HG03159 (cell line): ENCODE measurements around the gene PPP2R5C.

ENCODE experiments used
- ATAC-seq: cut with Tn5 transposase; IDR thresholded peaks from one replicate; pipeline ENCODE4 v1.9.1; 2021; ENCODE audit warnings: mild to moderate bottlenecking, moderate library complexity; ENCODE audit not compliant: unreplicated experiment

Gene PPP2R5C

GRCh38 chr14:101859958-101860357 lies 98.4 kb downstream of the PPP2R5C start:
- ATAC-seq, result no peak

- no peak for ATAC-seq
Observed at GRCh38 chr14:101861464-101861863, 100.0 kb downstream of the PPP2R5C start.

- ATAC-seq, result no peak
Observed at GRCh38 chr14:101862177-101862576, 100.7 kb downstream of the PPP2R5C start.

GRCh38 chr14:101862711-101863110 lies 101.2 kb downstream of the PPP2R5C start:
- ATAC-seq, result no peak

GRCh38 chr14:101865288-101865687 lies 103.8 kb downstream of the PPP2R5C start:
- no peak for ATAC-seq

GRCh38 chr14:101867854-101868253 lies 106.3 kb downstream of the PPP2R5C start:
- ATAC-seq, result no peak

- ATAC-seq, result no peak
Observed at GRCh38 chr14:101869217-101869616, 107.7 kb downstream of the PPP2R5C start.

- no peak for ATAC-seq
Observed at GRCh38 chr14:101870273-101870939, 108.9 kb downstream of the PPP2R5C start.

- no peak for ATAC-seq
Observed at GRCh38 chr14:101872346-101872745, 110.8 kb downstream of the PPP2R5C start.

- no peak for ATAC-seq
Observed at GRCh38 chr14:101873076-101873825, 111.7 kb downstream of the PPP2R5C start.

GRCh38 chr14:101873991-101874390 lies 112.5 kb downstream of the PPP2R5C start:
- no peak for ATAC-seq

- ATAC-seq, result no peak
Observed at GRCh38 chr14:101875041-101875726, 113.7 kb downstream of the PPP2R5C start.

- ATAC-seq, result peak; percentile 39
Observed at GRCh38 chr14:101875727-101876554, 114.4 kb downstream of the PPP2R5C start.

GRCh38 chr14:101876555-101876938 lies 115.0 kb downstream of the PPP2R5C start:
- ATAC-seq, result peak; percentile 91

GRCh38 chr14:101877766-101878165 lies 116.3 kb downstream of the PPP2R5C start:
- ATAC-seq, result no peak

- no peak for ATAC-seq
Observed at GRCh38 chr14:101878211-101878821, 116.8 kb downstream of the PPP2R5C start.

- ATAC-seq, result no peak
Observed at GRCh38 chr14:101878822-101879528, 117.5 kb downstream of the PPP2R5C start.

GRCh38 chr14:101879529-101880336 lies 118.2 kb downstream of the PPP2R5C start:
- no peak for ATAC-seq

GRCh38 chr14:101881426-101881825 lies 119.9 kb downstream of the PPP2R5C start:
- ATAC-seq, result no peak
